ENCODE measurements around the gene SEPTIN6. TPM values are rescaled to one million over a fixed set of nuclear protein-coding genes. Genes with fewer than 3 reads are reported as not detected.

SEPTIN6 gene
- total RNA-seq, 1 experiment from 2014 or later, result 62.9 TPM

DNA sequence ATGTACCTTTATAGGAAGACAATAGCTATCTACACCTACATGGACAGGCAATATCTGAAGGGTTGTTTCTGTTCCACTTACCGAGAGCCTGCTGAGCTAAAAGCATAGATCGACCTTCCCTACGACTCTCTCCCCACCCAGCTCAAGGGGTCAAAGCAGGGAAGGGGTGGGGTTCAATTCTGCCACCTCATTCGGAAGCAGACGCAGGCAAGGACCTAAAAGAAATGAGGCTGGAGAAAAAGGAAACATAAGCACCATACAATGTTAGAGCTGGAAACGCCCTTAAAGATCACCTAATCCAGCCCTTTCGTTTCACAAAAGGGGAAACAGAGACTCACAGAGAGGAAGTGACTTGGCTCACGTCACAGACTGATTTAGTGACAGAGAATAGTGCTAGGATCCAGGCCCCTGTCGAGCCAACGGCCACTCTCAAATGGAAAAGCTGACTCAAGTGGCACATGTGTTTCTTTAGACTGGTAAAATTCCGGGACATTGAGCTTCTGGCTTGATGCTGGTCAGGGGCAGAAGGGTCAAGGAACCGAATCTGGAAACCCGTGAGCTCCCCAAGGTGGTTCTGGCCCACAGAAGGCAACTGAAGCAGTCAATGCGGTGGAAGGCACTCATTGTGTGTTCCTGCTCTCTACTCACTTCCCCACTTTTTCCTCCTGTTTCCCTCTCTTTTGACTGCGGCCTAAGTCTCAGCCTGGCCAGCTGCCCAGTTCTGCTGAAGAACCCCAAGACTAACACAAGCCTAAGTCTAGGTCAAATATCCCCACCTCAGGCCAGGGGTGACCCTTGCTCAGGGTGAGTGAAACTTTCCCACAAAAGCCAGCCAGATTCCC, 7.5 kb downstream of the SEPTIN6 start:
- no peaks in the 10 kb centered on the region for H3K36me3 Mint-ChIP-seq
- H3K27ac Mint-ChIP-seq, result peak overlapping the region; percentile 93
- no peaks in the 10 kb centered on the region for H3K9me3 Mint-ChIP-seq
- ChIA-PET CTCF (interaction anchor here (1.4 to 3.9 kb wide), 2 partner anchors 44 to 173 kb away, joined by 4 to 13 read pairs; no protein-coding TSS in a partner anchor), POLR2A (no interaction called here)
- no peak for ATAC-seq
- no peak for DNase-seq (ENCODE audit: low spot score)
- TF ChIP-seq, protein P1, sequence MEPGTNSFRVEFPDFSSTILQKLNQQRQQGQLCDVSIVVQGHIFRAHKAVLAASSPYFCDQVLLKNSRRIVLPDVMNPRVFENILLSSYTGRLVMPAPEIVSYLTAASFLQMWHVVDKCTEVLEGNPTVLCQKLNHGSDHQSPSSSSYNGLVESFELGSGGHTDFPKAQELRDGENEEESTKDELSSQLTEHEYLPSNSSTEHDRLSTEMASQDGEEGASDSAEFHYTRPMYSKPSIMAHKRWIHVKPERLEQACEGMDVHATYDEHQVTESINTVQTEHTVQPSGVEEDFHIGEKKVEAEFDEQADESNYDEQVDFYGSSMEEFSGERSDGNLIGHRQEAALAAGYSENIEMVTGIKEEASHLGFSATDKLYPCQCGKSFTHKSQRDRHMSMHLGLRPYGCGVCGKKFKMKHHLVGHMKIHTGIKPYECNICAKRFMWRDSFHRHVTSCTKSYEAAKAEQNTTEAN (CRISPR knock-in tag; IDR thresholded peaks at IDR 0.05), result no peak
- no peak for TF ChIP-seq ZNF317 (CRISPR knock-in tag; IDR thresholded peaks at IDR 0.05; ENCODE audit: borderline replicate concordance, low read depth)
- TF ChIP-seq SOX15 (CRISPR knock-in tag; IDR thresholded peaks at IDR 0.05), result no peak
- TF ChIP-seq, protein P2, sequence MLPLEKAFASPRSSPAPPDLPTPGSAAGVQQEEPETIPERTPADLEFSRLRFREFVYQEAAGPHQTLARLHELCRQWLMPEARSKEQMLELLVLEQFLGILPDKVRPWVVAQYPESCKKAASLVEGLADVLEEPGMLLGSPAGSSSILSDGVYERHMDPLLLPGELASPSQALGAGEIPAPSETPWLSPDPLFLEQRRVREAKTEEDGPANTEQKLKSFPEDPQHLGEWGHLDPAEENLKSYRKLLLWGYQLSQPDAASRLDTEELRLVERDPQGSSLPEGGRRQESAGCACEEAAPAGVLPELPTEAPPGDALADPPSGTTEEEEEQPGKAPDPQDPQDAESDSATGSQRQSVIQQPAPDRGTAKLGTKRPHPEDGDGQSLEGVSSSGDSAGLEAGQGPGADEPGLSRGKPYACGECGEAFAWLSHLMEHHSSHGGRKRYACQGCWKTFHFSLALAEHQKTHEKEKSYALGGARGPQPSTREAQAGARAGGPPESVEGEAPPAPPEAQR (CRISPR knock-in tag; IDR thresholded peaks at IDR 0.05), result no peak
- TF ChIP-seq KAT7 (CRISPR knock-in tag; IDR thresholded peaks at IDR 0.05; ENCODE audit: borderline replicate concordance), result no peak
- TF ChIP-seq, protein P3, sequence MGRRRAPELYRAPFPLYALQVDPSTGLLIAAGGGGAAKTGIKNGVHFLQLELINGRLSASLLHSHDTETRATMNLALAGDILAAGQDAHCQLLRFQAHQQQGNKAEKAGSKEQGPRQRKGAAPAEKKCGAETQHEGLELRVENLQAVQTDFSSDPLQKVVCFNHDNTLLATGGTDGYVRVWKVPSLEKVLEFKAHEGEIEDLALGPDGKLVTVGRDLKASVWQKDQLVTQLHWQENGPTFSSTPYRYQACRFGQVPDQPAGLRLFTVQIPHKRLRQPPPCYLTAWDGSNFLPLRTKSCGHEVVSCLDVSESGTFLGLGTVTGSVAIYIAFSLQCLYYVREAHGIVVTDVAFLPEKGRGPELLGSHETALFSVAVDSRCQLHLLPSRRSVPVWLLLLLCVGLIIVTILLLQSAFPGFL (CRISPR knock-in tag; IDR thresholded peaks at IDR 0.05; ENCODE audit: borderline replicate concordance), result no peak
- no peak for TF ChIP-seq ELF4 (CRISPR knock-in tag; IDR thresholded peaks at IDR 0.05; ENCODE audit: low read depth)
- TF ChIP-seq, protein P4, sequence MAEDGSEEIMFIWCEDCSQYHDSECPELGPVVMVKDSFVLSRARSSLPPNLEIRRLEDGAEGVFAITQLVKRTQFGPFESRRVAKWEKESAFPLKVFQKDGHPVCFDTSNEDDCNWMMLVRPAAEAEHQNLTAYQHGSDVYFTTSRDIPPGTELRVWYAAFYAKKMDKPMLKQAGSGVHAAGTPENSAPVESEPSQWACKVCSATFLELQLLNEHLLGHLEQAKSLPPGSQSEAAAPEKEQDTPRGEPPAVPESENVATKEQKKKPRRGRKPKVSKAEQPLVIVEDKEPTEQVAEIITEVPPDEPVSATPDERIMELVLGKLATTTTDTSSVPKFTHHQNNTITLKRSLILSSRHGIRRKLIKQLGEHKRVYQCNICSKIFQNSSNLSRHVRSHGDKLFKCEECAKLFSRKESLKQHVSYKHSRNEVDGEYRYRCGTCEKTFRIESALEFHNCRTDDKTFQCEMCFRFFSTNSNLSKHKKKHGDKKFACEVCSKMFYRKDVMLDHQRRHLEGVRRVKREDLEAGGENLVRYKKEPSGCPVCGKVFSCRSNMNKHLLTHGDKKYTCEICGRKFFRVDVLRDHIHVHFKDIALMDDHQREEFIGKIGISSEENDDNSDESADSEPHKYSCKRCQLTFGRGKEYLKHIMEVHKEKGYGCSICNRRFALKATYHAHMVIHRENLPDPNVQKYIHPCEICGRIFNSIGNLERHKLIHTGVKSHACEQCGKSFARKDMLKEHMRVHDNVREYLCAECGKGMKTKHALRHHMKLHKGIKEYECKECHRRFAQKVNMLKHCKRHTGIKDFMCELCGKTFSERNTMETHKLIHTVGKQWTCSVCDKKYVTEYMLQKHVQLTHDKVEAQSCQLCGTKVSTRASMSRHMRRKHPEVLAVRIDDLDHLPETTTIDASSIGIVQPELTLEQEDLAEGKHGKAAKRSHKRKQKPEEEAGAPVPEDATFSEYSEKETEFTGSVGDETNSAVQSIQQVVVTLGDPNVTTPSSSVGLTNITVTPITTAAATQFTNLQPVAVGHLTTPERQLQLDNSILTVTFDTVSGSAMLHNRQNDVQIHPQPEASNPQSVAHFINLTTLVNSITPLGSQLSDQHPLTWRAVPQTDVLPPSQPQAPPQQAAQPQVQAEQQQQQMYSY (CRISPR knock-in tag; IDR thresholded peaks at IDR 0.05), result no peak
- TF ChIP-seq EMX1 (CRISPR knock-in tag; IDR thresholded peaks at IDR 0.05), result no peak
- H3K27me3 Mint-ChIP-seq (ENCODE audit: low read depth), result no peaks in the 10 kb centered on the region
- H3K4me1 Mint-ChIP-seq, result peaks cover 47% of the 10 kb centered on the region
- no peak overlapping the region for H3K4me3 Mint-ChIP-seq

DNA sequence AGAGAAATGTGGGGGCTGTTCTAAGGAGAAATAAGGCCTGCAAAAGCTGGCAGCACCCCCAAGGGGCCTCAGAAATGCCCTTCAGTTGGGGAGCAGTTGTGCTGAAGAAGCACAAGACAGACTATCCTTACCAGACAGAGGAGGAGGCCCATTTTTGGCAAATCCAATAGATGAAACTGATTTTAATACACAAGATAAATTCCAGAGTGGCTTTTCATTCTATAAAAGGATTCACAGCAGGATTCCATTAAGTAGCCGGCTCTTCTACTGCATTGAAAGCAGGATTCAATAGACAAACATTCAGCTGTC, 8.1 kb downstream of the SEPTIN6 start:
- H3K9me3 Mint-ChIP-seq, result no peaks in the 10 kb centered on the region
- H3K27me3 Mint-ChIP-seq (ENCODE audit: low read depth), result no peaks in the 10 kb centered on the region
- no peak overlapping the region for H3K27ac Mint-ChIP-seq
- H3K4me3 Mint-ChIP-seq, result no peak overlapping the region
- ChIA-PET CTCF (interaction anchor here (0.7 to 3.9 kb wide), 3 partner anchors 10 to 173 kb away, joined by 4 to 13 read pairs (median 5); no protein-coding TSS in a partner anchor), POLR2A (interaction anchor here (0.6 kb wide), 1 partner anchor 73 kb away, joined by 3 read pairs; the partner anchor contains the start of gene SOWAHD)
- H3K4me1 Mint-ChIP-seq, result peaks cover 47% of the 10 kb centered on the region
- ATAC-seq (no peak), DNase-seq (ENCODE audit: low spot score) (no peak)
- no peaks in the 10 kb centered on the region for H3K36me3 Mint-ChIP-seq
- TF ChIP-seq, protein P5, sequence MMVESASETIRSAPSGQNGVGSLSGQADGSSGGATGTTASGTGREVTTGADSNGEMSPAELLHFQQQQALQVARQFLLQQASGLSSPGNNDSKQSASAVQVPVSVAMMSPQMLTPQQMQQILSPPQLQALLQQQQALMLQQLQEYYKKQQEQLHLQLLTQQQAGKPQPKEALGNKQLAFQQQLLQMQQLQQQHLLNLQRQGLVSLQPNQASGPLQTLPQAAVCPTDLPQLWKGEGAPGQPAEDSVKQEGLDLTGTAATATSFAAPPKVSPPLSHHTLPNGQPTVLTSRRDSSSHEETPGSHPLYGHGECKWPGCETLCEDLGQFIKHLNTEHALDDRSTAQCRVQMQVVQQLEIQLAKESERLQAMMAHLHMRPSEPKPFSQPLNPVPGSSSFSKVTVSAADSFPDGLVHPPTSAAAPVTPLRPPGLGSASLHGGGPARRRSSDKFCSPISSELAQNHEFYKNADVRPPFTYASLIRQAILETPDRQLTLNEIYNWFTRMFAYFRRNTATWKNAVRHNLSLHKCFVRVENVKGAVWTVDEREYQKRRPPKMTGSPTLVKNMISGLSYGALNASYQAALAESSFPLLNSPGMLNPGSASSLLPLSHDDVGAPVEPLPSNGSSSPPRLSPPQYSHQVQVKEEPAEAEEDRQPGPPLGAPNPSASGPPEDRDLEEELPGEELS (CRISPR knock-in tag; IDR thresholded peaks at IDR 0.05), result no peak
- TF ChIP-seq, protein P6, sequence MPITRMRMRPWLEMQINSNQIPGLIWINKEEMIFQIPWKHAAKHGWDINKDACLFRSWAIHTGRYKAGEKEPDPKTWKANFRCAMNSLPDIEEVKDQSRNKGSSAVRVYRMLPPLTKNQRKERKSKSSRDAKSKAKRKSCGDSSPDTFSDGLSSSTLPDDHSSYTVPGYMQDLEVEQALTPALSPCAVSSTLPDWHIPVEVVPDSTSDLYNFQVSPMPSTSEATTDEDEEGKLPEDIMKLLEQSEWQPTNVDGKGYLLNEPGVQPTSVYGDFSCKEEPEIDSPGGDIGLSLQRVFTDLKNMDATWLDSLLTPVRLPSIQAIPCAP (CRISPR knock-in tag; IDR thresholded peaks at IDR 0.05), result no peak
- TF ChIP-seq FOXK1 (CRISPR knock-in tag; IDR thresholded peaks at IDR 0.05), result no peak
- TF ChIP-seq, protein P7, sequence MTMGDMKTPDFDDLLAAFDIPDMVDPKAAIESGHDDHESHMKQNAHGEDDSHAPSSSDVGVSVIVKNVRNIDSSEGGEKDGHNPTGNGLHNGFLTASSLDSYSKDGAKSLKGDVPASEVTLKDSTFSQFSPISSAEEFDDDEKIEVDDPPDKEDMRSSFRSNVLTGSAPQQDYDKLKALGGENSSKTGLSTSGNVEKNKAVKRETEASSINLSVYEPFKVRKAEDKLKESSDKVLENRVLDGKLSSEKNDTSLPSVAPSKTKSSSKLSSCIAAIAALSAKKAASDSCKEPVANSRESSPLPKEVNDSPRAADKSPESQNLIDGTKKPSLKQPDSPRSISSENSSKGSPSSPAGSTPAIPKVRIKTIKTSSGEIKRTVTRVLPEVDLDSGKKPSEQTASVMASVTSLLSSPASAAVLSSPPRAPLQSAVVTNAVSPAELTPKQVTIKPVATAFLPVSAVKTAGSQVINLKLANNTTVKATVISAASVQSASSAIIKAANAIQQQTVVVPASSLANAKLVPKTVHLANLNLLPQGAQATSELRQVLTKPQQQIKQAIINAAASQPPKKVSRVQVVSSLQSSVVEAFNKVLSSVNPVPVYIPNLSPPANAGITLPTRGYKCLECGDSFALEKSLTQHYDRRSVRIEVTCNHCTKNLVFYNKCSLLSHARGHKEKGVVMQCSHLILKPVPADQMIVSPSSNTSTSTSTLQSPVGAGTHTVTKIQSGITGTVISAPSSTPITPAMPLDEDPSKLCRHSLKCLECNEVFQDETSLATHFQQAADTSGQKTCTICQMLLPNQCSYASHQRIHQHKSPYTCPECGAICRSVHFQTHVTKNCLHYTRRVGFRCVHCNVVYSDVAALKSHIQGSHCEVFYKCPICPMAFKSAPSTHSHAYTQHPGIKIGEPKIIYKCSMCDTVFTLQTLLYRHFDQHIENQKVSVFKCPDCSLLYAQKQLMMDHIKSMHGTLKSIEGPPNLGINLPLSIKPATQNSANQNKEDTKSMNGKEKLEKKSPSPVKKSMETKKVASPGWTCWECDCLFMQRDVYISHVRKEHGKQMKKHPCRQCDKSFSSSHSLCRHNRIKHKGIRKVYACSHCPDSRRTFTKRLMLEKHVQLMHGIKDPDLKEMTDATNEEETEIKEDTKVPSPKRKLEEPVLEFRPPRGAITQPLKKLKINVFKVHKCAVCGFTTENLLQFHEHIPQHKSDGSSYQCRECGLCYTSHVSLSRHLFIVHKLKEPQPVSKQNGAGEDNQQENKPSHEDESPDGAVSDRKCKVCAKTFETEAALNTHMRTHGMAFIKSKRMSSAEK (CRISPR knock-in tag; IDR thresholded peaks at IDR 0.05; ENCODE audit: borderline replicate concordance), result no peak
- no peak for TF ChIP-seq ESRRA (CRISPR knock-in tag; IDR thresholded peaks at IDR 0.05; ENCODE audit: borderline replicate concordance)
- no peak for TF ChIP-seq NR2C2 (CRISPR knock-in tag; IDR thresholded peaks at IDR 0.05)
- TF ChIP-seq, protein P8, sequence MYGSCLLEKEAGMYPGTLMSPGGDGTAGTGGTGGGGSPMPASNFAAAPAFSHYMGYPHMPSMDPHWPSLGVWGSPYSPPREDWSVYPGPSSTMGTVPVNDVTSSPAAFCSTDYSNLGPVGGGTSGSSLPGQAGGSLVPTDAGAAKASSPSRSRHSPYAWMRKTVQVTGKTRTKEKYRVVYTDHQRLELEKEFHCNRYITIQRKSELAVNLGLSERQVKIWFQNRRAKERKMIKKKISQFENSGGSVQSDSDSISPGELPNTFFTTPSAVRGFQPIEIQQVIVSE (CRISPR knock-in tag; IDR thresholded peaks at IDR 0.05; ENCODE audit: borderline replicate concordance), result no peak
- no peak for TF ChIP-seq OVOL2 (CRISPR knock-in tag; IDR thresholded peaks at IDR 0.05; ENCODE audit: borderline replicate concordance)
- TF ChIP-seq ZNF396 (CRISPR knock-in tag; IDR thresholded peaks at IDR 0.05; ENCODE audit: borderline replicate concordance), result no peak
